GM21515 (cell line): Measurements from ENCODE around the gene CMSS1.
"Not testable (repeated sequence)": the region's sequence is repeated elsewhere in the genome, so short reads cannot be mapped to it uniquely, and the experiment has no call there.

Experiments
- ATAC-seq: cut with Tn5 transposase; IDR thresholded peaks from one replicate; pipeline ENCODE4 v1.9.1; 2021; ENCODE audit not compliant: unreplicated experiment

The CMSS1 gene

DNA sequence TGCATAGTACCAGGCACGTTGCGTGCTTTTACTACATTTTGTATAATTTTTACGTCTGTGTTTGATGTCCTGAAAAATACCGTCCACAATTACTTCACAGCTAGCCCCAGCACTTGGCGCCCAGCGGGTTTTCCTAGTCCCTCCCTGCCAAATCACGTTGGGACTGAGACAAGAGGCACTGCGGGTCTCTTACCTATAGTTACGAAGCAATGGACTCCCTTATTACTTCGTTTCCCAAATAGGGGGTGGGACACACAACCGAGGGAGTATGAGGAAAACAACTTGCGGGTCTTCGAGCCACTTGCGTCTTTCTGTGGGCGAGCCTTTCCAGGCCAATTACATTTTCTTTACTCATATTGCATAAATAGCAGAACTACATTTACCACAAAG is 620 bp upstream of the CMSS1 start:
- no peak for ATAC-seq

DNA sequence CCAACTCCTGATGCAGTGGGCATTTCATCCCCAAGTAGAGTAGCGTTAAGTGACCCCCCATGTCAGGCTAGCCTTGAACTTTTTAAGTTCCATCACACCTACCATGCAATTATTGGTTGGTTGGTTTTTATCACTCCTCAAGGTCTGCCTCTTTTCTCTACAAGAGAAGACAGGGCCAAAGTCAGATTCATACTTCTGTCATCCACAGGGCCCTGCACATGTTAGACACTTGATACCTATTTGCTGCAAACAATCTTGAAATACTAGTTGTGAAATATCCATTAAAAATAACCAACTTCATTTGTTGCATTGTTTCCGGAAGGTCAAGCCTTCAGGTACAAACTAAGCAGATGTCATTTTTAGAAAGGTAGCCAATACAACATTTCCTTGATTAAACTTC is 1.2 kb downstream of the CMSS1 start:
- no peak for ATAC-seq

DNA sequence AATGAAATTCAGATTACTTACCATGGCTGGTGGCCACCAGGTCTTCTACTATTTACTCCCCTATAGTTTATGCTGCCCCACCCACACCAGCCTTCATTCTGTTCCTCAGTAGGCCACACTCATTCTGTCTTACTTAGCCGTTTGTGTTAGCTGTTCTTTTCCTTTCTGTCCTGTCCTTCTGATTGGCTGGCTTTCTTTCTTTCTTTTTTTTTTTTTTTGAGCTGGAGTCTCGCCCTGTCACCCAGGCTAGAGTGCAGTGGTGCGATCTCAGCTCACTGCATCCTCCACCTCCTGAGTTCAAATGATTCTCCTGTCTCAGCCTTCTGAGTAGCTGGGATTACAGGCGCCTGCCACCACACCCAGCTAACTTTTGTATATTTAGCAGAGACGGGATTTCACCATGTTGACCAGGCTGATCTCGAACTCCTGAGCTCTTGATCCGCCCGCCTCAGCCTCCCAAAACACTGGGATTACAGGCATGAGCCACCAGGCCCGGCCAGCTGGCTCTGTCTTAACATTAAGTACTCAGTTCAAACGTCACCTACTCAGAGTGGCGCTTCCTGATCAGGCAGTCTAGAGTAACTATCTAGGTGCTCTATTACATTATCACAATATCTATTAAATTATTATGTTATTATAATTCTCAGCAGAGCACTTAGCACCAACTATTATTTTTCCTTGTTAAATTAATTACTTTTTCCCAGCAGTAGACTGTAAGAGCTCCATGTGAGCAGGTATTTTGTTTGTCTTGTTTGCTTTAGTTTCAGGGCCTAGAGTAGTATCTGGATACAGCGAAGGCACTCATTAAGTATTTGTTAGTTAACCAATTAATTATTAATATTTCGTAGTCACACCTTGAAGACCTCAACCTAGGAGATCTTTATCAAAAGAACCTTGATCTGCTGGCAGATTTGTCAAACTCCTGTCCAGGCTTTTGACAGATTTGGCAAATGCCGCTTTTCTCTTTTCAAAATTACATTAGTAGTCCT is 6.4 kb downstream of the CMSS1 start:
- no peak for ATAC-seq

DNA sequence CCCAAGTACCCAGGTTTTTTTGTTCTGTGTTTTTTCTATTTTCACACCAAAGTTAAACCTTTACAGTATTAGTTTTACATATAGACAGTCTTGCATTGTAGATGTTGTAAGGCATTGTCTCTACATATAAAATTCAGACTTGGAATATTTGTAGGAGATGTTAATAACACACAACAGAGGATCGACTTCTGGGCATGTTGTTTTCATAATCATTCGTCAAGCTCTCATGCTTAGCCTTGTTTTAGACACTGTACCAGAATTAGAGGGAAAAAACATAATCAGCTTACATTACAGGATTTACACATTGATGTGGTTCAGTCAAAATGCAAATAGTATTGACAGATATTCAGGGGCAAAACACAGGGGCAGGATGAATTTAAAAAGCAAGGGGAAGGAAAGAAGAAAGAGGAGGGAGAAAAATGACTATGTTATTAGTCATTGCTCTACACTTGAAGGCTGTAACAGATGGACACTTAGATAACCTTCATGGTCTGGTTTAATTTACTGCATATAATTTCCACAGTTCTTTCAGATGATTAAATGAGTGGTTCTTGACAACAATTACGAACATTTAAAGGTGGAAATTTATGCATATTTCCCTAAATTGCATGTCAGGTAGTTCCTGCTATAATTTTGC is 7.5 kb downstream of the CMSS1 start:
- no peak for ATAC-seq

DNA sequence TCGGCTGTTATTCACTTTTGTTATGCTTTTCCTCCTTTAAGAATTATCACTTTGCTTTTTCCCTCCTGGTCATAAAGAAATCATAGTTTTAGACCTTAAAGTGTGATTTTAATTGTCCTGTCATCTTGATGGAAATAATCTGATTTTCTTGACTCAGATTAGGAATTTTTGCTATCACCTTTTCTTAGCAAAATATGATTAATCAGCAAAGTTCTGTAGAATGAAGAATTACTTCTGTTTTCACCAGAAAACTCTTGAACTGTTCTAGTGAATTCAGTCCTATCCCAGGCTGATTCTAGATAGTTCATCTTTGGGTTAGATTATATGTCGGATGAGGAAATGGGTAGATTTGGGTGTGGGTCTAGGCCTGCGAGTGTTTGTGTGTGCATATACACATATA is 12.2 kb downstream of the CMSS1 start:
- no peak for ATAC-seq

DNA sequence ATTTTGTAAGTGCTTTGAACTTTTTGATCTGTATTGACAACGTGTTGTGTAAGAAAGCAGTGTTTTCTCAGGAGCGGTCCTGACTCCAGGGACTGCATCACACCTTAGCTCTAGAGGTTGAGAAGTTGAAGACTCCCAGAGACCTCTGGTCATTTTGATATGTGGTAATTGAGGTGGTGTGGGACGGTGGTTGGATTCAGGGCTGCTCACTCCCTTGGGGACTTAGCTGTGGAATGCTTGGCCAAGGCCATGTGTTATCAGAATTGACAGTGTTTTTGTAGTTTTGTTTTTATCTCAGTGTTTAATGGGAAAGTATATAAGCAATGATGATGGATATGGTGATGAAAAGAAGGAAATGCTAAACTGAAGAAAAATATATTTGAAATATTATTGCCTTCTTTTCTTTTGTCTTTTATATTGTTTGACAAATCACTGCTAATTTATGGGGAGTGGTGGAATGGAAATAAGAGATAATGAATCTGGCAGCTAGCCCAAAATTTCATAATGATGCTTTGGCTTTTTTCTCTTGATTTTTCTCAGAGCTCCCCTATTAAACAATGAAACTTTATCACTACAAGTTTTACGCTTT is 16.0 kb downstream of the CMSS1 start:
- no peak for ATAC-seq

DNA sequence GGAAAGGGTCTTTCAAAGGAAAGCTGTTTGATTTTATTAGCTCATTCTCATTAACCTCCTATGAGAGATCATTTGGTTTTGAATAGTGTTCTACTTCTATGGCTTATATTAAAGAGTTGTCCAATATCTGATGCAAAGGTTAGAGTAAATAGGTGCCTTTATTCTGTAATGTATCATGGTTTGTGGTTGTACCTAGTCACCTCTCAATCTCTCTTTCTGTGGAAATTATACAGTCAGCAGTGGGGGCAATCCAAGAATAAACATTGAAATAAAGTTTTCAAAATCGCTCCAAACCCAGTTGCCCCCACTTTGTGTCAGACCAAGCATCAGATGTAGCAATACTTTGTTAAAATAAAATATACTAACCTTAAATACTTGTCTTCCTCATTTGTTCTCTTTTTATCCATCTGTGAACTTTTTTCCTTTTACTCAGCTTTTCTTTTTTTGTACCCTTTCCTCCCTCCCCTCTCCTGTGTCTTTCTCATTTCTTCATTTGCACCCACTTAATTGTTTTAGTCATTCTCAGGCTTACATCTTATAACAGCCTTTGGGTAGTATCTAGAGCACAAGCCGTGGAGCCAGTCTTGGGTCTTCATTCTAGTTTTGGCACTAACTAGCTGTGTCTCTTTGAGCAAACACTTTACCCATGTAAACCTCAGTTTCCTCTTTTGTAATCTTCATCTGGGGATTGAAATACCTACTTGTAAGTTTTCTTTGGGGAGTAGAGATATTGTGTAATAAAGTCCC is 16.7 kb downstream of the CMSS1 start:
- no peak for ATAC-seq

DNA sequence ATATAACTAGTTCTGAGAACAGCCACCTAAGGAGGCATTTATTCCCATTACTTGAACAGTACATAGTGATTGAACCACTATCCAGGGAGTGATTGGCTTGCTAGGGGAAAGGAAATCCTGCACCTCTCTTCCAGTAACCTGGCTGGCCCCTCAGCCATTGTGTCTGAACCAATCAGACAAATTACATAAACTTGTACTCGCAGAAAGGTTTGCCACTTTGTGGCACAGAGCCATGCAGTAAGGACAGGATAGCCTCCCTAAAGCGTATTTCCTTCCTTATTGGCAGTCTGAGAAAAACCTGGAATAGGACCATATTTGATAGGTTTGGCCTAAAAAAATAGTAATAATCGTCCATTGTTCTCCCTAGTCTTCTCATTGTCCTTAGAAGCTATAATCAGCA is 19.0 kb downstream of the CMSS1 start:
- no peak for ATAC-seq

DNA sequence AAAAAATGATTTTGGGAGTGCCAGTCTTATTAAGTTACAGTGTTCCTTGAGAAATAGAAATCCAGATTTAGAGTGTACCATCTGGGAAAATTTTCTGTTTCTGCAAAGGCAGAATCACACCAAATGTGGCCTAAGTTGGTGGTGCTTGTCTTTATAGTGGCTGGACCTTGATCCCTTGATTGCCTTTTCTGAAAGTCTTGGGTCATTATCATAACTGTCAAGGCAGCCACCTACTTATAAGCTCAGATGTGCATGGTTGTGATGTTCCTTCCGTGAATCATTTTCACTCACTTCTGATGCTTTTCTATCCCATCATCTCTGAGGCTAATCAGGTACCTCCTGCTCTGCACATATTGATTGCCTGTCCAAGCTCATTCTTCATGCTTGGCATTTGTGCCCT is 20.1 kb downstream of the CMSS1 start:
- no peak for ATAC-seq

DNA sequence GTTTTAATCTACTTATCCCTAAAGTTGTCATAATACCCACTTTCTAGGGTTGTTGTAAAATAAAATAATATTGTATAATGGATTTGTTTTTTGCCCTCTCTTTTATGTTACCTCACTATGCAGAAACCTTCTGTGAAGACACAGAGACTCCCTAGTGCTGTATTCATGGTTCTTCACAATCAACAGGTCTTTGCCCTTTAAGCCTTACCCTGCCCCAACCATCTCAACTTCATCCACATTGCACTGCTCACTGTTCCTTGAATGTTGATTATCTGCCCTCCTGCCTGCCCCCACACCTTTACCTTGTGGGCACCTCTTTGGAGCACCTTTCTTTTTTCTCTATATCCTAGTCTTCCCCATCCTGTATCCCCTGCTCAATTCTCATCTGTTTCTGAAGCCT is 21.1 kb downstream of the CMSS1 start:
- no peak for ATAC-seq

DNA sequence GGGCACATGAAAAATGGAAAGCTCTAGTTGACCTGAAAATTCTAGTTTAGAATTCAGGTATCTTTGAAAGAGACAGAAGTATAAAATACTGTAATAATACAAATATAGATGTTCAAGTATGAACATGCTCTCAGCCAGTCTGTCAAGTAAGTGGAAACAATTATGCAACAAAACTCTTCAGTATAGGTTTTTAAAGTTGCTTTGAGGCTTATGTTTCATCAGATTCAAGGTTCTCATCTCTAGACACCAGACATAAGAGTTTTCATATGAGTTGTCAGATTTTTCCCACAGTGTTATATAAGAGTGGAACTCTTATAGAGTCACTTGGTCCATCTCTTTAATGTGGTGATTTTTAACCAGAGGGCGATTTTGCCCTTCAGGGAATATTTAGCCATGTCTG is 22.0 kb downstream of the CMSS1 start:
- no peak for ATAC-seq

DNA sequence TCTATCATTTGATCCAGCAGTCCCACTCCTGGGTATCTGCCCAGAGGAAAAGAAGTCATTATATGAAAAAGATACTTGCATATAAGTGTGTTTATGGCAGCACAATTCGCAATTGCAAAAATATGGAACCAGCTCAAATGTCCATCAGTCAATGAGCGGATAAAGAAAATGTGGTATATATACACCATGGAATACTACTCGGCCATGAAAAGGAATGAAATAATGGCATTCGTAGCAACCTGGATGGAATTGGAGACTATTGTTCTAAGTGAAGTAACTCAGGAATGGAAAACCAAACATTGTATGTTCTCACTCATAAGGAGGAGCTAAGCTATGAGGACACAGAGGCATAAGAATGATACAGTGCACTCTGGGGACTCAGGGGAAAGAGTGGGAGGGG is 24.3 kb downstream of the CMSS1 start:
- not testable (repeated sequence) for ATAC-seq

DNA sequence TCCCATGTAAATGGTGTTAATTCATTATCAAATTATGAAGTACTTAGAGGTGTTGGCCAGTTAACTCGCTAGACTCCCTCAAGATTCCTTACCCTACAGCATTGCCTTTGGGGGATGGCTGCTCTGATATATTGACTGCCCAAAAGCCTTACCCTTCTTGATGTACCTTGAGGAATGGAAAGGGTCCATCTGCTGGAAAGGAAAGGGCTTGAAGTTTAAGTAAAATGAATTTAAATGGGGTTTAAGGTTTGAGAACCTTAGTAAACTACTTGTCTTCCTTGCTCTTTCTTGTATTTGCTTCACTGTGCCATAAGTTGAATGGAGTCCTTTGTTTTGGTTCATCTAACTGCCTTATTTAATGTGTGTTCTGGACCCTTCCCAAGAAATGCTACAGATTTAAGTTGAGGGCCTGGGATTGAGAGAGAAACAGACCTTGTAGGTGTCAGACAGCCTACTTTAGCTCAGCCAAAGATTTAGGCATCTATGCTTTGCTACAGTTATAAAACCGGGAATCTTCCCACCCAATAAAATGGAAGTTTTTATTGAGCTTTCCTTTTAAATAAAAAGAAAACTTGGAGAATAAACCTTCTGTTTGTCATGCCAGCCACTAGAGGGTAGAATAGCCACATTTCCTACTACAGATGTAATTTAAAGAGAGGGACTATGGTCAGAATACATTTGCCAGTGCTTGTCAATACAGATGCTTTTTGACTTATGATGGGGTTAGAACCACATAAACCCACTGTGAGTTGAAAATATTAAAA is 25.3 kb downstream of the CMSS1 start:
- no peak for ATAC-seq

DNA sequence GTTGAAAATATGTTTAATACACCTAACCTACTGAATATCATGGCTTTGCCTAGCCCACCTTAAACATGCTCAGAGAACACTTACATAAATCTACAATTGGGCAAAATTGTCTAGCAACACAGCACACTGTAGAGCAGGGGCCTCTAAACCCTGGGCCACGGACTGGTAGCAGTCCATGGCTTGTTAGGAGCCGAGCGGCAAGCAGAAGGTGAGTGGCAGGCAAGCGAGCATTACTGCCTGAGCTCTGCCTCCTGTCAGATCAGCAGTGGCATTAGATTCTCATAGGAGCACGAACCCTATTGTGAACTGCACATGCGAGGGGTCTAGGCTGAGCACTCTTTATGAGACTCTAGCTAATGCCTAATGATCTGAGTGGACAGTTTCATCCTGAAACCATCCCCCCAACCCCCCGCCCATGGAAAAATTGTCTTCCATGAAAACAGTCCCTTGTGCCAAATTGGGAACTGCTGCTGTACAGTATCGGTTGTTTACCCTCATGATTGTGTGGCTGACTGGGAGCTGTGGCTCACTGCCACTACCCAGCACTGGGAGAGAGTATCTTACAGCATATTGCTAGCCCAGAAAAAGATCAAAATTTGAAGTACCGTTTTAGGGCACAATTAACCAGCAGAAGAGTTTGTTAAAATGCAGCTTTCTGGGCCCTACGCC is 26.1 kb downstream of the CMSS1 start:
- no peak for ATAC-seq

DNA sequence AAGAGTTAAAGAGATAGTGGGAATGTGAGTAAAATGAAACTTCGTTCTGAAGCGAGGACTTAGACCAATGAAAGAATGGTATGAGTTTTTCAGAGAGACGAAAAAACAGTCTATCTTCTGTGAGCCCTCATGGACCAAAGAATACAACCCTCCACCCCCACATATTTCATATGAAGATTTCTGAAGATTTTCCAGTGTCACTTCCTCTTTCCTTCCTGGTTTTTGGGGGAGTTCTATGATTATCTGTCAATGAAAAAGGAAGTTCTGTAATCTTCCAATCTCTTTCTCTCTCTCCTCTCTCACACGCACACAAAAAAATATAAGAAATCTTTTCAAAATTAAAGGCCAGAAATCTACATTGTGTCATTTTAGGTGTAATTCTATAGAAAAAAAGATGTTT is 27.7 kb downstream of the CMSS1 start:
- no peak for ATAC-seq

DNA sequence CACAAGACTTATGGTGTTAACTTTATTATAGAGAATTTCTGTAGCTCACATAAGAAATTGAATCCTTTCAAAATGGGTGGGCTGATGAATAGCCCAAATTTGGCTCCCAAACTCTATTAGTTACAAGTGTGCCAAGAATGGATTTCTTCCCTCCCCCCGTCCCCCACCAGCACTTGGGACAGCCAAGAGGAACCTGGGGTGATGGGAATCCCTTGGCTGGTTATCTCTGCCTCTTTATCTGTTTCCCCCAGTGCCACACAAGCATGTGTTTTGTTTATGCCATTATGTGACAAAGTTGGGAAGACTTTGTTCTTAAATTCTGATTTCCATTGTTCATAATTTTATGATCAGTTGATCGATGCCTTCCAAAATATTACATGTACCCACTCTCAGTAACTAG is 28.3 kb downstream of the CMSS1 start:
- no peak for ATAC-seq

DNA sequence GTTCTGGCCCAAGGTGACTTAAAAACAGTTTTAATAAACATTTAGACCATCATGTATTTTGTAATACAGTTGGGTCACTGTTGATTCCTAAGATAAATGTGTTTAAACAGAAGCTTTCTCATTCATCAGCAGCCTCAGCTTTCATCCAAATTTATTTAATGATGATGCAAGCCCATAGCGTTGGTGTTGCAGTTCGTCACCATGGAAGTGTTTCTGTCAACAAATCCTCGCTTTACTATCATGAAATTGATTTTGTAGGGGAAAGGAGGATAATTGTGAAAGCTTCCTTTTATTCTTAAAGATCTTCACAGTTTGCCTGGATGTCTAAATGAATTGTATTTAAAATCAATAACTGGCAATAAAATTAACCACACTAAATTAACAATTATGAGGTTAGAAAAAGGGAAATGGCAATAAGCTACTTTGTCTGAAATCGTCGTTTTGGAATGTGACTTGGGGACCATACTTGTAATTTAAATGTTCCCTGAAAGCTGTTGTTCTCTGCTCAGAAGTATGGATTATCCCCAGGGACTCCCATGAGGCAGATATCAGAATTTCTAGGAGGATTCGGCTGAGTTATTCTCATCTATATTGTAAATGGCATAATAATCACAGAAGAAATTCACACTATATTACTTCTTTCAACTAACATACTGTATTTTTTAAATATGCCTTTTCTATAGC is 29.0 kb downstream of the CMSS1 start:
- ATAC-seq = no peak

DNA sequence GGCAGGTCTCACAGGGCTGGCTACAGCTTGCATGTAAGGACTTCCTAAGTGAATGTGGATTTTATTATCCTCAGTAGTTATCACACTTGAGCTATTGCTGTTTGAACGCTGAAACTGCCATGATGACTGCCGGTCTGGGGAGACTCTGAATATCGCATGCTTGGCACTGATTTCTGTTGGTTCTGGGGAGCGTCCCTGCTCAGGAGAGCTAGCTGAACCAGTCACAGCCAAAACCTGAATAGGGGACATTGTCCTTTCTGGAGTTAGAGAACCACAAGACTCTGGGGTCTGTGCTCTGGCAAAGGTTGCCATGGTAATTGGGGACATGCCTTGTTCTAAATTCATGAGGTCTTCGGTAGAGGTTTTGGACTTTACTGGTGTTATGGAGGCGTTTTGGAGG is 30.8 kb downstream of the CMSS1 start:
- ATAC-seq = no peak

DNA sequence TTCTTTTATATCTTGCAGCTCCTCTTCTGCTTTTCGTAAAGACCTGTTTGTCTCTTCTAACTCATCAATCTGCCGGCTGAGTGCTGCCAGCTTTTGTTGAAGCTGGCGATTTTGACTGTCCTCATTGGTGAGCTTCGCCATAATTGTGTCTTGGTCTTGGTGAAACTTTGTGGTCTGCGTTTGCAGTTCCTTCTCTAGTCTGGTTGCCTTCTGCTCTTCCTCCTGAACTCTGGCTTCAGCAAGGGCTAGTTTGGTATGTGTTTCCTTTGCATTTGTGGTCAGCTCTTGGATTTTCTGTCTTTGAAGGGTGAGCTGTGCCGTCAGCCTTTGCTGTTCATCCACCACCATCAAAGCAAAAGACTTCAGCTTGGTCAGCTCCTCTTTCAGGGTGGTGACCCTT is 32.9 kb downstream of the CMSS1 start:
- no peak for ATAC-seq

DNA sequence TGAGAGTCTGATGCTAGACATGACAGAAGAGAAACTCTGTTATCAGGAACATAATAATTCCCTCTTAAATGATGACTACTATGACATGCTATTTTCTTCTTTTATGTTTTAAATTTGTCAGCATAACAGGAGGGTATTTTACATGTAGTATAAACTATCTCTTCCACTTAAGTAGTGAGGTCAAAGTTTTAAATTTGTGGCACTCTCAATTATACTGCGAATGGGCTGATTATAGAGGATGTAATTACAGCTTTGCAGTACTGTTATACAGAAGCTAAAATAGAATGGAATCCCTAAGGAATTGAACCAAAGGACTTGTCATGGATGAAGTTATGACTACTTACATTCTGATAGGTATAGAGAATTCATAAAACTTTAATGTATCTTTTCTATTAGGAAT is 34.3 kb downstream of the CMSS1 start:
- no peak for ATAC-seq
